NCI-H526 treated with DMSO at 0.1 percent for 48 hours (cell line): ENCODE data around the gene E2F6.

Experiments
- DNase-seq: peaks from one replicate; lab custom pipeline; 2025; lab: John Stamatoyannopoulos, UW

E2F6 gene

DNA sequence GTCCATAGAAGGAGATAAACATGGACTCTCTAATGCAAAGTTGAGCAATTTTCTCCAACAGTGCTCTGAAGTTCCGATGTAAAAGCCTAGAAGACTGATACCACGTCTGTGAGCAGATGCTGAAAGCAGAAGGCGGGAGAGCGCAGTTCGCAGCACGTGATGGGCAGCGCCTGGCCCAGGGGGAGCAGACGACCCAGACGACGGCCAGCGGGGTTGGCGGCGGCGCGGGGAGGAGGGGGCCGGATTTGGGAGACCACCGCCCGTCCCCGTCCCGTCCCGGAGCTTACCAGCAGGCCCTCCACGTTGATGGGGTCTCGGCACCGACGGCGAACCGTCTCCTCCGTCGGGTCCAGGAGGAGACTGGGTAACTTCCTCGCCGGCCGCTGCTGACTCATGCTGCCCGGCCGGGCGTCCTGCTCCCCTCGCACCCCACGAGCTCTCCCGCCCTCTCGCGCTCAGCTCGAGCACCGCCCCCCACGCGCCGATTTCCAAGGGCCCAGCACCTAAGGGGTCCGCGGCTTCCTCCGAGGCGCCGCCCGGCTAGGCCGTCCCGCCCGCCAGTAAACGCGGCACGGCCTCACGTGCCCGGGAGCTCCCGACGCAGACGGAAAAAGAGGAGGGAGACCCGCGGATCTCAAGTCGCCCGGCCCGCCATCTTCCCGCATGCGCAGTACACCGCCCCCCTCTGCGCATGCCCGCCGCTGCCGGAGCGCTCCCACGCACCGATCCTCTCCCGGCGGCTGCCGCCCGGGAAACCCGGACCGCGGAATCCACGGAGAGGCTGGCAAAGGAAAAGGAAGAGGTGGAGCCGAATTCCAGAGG is at the start of gene E2F6:
E2F6 (minus strand) TSS at position 677 of the 822 bp plus-strand sequence; CDS start at position 395, 282 bp downstream.
- peak; percentile 81 for DNase-seq

GRCh38 chr2:11515490-11515981 is 49.6 kb upstream of the E2F6 start:
- DNase-seq, result no peak

GRCh38 chr2:11514904-11515303 is 48.9 kb upstream of the E2F6 start:
- no peak for DNase-seq

DNA sequence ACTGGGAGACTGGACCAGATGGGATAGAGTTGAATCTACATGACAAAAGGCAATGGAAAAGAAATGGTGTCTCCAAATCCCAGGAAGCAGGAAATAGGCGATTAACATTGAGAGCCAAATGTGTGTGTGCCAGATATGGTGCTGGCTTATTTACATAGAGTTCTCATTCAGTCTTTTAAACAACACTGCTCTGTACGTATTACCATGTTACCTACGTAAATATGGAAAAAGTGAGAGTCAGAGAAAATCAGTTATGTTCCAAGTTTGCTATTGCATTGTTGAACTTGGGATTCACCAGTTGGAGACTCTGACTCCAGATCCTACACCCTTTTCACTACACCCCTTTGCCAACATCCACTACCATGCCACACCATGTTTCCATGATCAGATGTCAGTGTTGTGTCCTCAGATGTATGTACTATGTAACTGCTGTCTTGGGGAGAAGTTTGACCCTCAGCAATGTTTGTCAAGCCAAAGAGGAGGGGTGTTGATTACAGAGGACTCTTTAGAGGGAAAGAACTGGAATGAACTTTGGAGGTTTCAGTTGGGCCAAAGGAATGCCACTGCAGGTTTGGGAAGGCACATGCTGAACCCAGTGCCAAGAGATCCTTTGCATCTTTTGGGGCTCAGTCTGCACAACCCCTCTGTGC is 48.2 kb upstream of the E2F6 start:
- no peak for DNase-seq

GRCh38 chr2:11513319-11513718 is 47.4 kb upstream of the E2F6 start:
- no peak for DNase-seq

- no peak for DNase-seq
These were observed 46.5 kb upstream of the E2F6 start for GRCh38 chr2:11512431-11512830.

- no peak for DNase-seq
These were observed 43.8 kb upstream of the E2F6 start for GRCh38 chr2:11509657-11510360.

DNA sequence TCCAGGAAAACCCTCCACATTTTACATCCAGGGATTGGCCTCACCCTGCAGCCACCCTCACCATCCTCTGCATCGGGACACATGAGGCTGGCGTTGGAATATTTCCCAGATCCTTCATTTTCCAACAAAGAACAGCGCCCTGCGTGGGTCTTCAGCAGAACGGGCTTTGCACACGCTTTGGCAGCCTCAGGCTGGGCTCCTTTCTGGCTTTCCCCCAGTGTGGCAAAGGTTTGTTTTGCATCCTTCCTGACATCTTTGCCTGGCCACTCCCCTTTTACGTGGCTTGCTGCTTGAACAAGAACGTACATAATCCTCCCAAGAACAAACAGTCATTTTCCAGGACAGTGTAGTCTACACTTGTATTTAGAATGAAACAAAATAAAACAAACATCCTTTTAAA is 42.3 kb upstream of the E2F6 start:
- no peak for DNase-seq

GRCh38 chr2:11507517-11507916 is 41.6 kb upstream of the E2F6 start:
- DNase-seq, result no peak

- DNase-seq, result no peak
These were observed 40.6 kb upstream of the E2F6 start for GRCh38 chr2:11506611-11506969.

DNA sequence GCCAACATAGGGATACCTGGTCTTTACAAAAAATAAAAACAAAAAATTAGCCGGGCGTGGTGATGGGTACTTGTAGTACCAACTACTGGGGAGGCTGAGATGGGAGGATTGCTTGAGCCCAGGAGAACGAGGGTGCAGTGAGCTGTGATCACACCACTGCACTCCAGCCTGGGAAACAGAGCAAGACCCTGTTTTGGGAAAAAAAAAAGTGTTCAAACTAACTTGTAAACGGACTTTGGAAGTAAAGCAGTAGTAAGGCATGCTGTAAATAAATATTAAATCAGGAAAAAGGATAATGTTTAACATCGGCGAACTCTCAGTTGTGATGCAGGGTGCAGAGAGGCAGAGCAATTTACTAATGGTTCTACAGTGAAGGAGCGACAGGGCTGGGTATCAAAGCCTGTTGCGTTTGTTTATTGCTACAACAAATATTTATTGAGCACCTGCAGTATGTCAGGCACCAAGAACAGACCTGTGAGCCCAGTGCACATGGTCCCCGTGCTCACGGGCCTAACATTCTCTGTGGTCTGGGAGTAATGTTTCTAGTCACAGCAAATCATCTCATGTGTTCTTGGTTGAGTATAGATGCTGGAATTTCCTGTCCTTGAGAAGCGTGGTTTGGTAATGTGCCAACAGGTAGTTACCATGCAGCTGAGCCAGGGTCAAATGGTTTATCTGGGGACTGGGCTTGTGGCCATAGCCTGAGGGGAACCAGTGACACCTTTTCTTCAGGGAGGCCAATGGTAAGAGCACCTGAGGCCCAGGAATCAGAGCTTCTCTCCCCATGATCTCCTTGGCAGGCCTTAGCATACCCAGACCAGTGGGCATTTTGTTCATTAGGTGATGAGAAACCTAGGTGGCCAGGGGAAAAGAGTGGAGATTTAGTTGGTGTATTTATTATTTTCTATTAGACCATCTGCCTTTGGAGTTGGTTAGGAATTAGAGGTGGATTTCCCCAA is 40.0 kb upstream of the E2F6 start:
- DNase-seq, result no peak

GRCh38 chr2:11503354-11503927 is 37.5 kb upstream of the E2F6 start:
- no peak for DNase-seq

DNA sequence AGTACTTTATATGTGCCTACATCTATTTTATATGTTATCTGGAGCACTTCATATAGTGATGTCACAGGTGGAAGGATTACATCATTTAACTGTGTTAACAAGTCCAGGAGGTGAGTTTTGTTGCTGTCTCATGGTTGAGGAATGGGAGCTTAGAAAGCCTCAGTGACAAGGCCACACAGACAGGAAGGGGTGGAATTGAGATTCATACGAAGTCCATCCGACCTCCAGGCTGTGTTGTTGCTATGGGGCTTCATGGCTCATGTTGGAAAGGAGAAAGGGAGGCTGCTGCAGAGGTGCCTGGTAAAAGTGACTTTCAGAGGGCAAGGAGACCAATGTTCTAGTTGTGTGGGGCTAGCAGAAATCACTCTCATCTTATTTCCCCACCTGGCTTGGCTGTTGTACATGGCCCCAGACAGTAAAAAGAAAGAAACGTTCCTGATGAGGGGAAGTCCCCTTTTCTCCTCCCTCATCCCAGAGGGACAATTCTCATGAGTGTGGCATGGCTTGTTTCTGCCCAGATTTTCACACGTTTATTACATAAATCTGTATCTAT is 36.9 kb upstream of the E2F6 start:
- no peak for DNase-seq

DNA sequence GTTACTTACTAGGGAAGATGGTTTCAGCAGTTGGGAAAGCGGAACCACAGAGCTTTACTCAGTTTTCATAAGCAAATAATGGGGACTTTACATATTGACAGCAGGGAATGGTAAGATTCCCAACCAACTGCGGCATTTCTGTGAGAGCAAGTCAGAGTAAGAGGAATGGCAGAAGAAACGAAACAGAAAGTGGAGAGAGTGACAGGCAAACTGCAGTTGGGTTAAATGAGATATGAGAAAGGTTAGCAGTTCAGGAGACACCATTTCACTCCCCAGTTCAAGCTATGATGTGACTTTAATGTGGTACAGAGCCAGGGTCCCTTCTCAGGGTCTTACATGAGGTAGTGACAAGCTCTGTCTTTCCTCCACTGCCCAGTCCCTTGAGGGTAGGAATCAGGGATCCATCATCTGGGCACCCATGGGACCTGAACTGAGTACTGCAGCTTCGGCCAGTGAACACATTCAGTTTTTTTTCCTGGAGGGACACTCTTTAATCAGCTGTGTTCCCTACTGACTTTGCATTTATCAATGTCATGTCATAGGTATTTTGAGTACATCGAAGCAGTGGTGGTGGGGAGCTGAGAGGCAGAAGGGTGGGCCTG is 34.8 kb upstream of the E2F6 start:
- peak; percentile 60 for DNase-seq

DNA sequence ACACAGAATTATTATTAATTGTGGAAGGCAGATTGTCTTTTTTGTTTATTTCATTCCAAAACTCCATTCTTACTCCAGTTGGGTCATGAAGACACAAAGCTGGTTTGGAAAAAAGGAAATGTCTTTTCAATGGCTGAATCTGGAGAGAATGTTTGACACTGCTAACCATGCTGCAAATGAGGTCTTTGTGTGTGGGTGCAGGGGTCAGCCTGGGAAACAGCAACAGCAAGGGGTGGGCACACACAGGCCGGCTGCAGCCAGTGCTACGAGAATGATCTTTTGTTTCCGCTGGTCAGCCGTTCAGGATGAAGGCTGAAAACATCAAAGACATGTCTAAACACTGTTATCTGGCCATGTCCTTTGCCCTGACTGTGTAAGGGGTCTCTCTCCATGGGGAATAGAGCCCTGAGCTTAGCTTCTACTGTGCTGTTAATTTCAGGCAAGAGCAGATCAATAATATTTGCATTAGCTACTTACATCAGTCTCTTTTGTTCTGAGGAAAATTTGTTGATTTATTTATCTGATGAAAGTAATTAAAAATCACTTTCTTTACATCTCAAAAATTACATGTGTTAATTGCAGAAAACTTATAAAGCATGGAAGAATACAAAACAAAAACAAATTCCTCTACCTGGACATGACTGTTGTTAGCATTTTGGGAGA is 33.3 kb upstream of the E2F6 start:
- DNase-seq, result no peak

DNA sequence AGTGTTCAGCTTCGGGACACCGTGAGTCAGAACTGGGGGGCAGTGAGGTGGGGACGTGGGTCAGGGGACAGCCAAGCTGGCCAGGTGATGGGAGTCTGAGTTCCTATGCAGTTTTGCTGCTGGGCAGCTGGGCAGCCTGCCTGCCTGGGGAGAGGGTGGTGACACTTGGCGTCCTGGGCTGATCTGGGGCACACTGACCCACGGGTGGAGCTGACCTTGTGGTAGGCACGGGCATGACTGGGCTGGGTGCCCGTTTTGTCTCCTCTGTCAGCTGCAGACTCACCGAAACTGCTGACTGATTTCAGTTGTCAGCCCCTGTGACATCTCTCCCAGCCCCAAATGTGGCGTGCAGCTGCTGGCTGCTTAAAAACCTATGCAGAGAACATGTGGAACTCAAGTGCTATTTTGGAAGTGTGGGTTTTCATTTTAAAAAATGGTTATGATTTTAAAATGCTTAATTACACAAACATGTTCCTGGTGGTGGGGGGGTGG is 32.6 kb upstream of the E2F6 start:
- no peak for DNase-seq

DNA sequence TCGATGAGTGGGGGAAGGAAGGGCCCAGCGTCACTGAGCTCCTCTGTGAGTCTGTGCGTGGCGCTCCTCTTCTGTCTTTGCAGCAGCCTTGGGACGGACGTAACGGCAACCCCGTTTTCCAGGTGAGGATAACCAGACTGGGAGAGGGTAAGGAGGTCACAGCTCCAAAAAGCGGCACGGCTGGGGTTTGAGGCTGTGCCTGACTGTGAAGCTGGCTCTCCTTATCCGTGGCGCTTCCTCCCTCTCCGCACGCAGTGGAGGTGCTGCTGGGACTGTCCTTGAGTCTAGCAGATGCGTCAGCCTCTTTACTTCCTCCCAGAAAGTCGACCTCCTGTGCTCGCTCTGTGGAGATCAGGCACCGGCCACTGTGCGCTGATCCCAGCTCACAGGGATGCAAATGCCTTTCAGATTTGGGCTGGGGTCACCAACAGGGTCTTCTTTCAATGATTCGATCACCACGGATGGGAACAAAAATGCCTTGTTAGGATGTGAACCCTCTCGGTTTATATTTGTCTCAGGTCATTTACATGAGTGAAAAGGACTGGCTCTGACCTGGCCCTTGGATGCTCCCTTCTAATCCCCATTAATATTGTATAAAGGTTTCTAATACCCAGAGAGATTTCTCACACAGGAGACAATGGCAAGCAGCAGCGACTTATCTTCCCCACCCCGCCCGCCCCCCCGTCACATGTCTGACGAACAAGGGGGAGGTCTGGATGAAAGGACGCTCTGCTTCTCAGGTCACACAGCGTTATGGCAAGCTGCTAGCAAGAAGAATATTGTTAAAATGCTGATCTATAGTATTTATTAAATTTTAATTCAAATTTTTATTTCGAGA is 30.1 kb upstream of the E2F6 start:
- DNase-seq, result no peak

DNA sequence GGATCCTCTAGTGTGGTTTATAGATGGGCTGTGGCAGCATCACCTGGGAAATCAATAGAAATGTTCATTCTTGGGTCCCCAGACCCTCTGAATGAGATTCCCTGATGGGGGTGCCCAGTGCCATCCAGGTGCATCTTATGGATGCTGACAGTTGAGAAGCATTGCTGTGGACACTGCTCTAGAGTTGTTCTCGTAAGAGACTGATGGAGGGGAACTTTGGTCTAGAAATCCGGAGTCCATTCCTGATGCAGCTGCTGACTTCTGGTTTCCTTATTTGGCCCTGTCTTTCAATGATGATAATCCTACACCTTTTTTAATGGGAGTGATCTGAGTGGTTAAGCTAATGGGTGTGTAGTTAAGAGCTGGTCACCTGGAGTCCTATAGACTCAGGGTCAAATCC is 28.3 kb upstream of the E2F6 start:
- no peak for DNase-seq

- DNase-seq, result no peak
These were observed 27.3 kb upstream of the E2F6 start for GRCh38 chr2:11493282-11493681.
